Measurements from ENCODE around the gene BIRC7.

BIRC7 gene

GRCh38 chr20:63235399-63235983 is at the start of gene BIRC7:
TSS of gene BIRC7 (plus strand) at chr20:63235905. CDS start at chr20:63236097, 192 bp downstream.
- no peak for FAIRE-seq

GRCh38 chr20:63186084-63186483 is 49.6 kb upstream of the BIRC7 start:
- FAIRE-seq = no peak

- FAIRE-seq = no peak
These were observed 49.0 kb upstream of the BIRC7 start for GRCh38 chr20:63186528-63187316.

- FAIRE-seq = no peak
These were observed 48.2 kb upstream of the BIRC7 start for GRCh38 chr20:63187338-63188158.

GRCh38 chr20:63188159-63188442 is 47.6 kb upstream of the BIRC7 start:
- FAIRE-seq = no peak

- FAIRE-seq = no peak
These were observed 46.9 kb upstream of the BIRC7 start for GRCh38 chr20:63188641-63189321.

- FAIRE-seq = no peak
These were observed 46.4 kb upstream of the BIRC7 start for GRCh38 chr20:63189322-63189642.

- no peak for FAIRE-seq
These were observed 45.7 kb upstream of the BIRC7 start for GRCh38 chr20:63189846-63190559.

GRCh38 chr20:63190828-63191227 is 44.9 kb upstream of the BIRC7 start:
- FAIRE-seq = no peak

- FAIRE-seq = no peak
These were observed 44.3 kb upstream of the BIRC7 start for GRCh38 chr20:63191400-63191799.

GRCh38 chr20:63192721-63193120 is 43.0 kb upstream of the BIRC7 start:
- FAIRE-seq = no peak

GRCh38 chr20:63194007-63194796 is 41.5 kb upstream of the BIRC7 start:
- no peak for FAIRE-seq

GRCh38 chr20:63194797-63195173 is 40.9 kb upstream of the BIRC7 start:
- no peak for FAIRE-seq

- no peak for FAIRE-seq
These were observed 38.8 kb upstream of the BIRC7 start for GRCh38 chr20:63196768-63197470.

- FAIRE-seq = no peak
These were observed 37.1 kb upstream of the BIRC7 start for GRCh38 chr20:63198606-63199005.

- FAIRE-seq = no peak
These were observed 33.7 kb upstream of the BIRC7 start for GRCh38 chr20:63202021-63202420.

GRCh38 chr20:63202811-63203526 is 32.7 kb upstream of the BIRC7 start:
- no peak for FAIRE-seq

GRCh38 chr20:63204362-63204761 is 31.3 kb upstream of the BIRC7 start:
- no peak for FAIRE-seq

GRCh38 chr20:63205896-63206295 is 29.8 kb upstream of the BIRC7 start:
- FAIRE-seq = no peak

- FAIRE-seq = no peak
These were observed 28.8 kb upstream of the BIRC7 start for GRCh38 chr20:63206878-63207277.

Data from G401.6 (cell line).